Stimulated activated CD8-positive, alpha-beta memory T cell treated with anti-CD3 and anti-CD28 coated beads, Interleukin-15, amount 100 ng/mL, for 24 hours (primary cell): ENCODE measurements around the gene BMP7.

ENCODE experiments used
- DNase-seq: peaks from one replicate; pipeline ENCODE4 v3.0.0-alpha.2; 2020; ENCODE audit warnings: low read depth

BMP7 gene

DNA sequence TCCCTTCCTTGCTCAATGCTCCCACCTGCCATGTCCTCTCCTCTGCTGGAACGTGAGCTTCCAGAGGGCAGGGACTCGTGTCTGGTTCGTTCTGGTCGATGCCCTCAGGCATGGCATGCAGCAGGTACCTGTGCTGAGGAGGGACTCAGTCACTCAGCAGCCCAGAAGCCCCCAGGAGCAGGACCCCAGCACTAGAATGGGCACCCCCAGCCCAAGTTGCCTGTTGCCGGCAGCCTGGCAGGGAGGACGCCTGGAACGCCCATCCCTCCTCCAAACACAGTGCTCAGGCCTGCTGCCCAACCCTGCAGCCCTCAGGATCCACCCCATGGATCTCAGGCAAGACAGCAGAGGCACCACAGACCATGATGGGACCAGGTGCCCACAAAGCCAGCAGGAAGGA, 40.6 kb downstream of the BMP7 start:
- no peak for DNase-seq

DNA sequence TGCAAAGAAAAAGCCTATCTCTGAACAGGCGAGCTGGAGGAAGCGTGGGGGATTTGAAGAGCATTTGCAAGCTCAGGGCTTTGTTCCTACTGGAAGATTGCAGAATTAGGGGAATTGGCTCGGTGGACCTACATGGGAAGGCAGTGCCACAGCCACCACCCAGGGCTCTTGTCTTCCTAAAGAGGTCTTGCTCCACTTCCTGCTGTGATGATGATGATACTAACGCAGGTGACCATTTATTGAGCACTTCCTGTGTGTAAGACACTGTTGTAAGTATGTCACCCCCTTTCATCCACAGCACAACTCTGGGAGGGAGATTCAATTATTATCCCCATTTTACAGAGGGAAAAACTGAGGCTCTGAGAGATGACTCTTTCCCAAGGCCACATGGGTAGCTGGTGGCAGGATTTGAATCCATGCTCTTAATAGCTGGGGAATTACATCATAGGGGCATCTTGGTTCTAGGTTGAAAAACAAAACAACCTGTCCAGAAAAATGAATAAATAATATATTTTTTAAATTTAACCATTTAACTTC, 41.2 kb downstream of the BMP7 start:
- DNase-seq: no peak

DNA sequence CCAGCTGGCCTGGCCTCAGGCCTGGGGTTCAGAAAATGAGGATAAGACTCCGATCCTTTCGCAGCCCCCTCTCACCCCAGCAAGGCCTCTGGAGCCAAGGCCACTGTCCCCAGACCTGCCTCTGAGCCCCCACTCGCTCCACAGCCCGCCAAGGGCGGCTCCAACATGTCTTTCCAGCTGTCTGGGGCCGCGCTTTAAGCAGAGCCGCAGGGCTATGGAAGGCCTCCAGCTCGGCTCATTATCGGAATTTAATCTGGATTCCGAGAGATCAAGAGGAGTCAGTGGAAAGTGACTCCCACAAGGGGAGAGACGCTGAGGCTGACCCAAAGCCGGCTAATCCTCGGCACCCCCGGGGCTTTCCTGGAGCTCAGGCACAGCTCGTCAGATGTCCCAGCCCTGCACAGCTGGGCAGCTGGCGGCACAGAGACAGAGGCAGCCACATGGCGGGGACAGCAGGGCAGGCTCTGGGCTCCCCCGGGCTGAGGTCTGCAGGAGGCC, 41.8 kb downstream of the BMP7 start:
- DNase-seq: no peak

DNA sequence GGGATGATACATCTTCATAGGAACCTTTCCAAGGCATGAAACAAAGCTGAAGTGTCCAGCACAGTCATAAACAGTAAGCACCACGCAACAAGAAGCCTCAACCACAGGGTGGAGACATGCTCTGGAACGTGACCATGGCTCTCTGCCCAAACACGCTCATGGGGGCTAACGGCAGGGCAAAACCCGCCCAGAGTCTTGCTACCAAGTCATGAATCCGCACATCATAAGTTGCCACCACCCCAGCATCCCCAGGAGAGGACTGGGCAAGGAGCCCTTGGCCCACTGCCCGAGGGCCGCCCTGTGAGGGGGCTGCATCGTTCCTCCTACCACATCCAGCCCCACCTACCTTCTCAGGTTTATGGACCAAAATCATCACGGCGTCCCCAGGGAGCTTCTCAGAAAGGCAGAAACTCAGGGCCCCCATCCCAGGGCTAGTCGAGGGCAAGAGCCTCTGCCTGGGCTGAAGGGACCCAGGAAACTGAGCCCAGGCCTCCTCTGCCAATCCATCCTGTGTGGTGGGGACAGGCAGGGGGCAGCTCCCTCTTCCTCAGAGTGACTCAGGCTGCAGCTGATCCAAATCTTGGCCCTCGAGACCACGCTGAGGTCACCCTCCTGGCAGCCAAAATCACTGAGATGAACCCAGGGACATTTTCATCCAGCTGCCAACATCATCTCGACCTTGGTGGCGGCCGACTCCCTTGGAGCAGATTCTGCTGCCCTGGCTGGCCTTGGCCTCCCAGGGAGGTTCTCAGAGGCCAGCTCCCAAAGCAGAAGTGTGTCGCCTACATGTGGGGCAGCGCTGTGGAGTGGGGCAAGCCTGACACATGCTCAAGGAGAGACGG, 42.6 kb downstream of the BMP7 start:
- DNase-seq: no peak

DNA sequence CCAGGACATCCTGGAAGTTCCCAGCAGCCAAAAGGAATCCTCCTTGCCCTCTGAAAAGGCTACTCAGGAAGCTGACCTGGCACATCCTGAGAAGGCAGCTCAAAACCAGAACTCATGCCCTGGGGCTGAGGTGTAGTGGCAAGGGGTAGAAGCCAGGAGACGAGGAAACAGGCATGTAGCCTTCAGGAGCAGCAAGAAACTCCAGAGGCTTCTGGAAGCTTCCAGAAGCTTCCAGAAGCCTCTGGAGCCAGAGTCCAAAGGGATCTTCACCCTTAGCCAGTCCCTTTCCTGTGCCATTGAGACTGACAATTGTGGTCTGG, 43.9 kb downstream of the BMP7 start:
- no peak for DNase-seq

DNA sequence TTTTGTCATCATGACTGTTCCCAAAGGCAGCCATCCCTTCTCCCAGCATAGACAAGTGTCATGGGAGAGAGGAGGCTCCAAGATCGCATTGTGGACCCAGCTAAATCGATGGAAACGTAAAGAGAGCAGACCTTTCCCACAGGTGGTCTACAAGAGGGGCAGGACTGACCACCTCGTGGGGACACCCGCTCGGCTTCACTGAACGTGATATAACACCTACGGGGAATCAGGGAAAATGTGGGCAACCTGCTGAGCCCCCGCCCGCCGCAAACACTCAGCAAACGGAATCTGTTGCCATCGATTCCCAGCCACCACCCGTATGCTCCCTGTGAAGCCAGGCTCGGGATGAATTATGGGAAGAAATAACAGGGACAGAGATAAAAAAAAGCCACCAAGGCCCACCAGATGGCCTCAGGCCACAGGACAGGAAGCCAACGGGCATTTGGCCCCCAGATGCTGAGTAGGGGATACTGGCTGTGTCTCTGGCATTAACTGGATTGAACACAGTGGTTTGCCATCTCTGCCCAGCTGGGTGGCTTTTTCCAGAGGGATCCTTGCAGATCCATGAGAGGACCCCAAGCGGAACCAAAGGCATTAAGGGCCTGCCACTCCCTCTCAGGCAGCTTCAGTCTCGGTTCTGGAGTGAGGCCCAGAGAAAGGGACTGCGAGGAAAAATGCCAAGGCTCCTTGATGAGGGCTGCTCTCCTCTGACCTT, 44.4 kb downstream of the BMP7 start:
- no peak for DNase-seq

DNA sequence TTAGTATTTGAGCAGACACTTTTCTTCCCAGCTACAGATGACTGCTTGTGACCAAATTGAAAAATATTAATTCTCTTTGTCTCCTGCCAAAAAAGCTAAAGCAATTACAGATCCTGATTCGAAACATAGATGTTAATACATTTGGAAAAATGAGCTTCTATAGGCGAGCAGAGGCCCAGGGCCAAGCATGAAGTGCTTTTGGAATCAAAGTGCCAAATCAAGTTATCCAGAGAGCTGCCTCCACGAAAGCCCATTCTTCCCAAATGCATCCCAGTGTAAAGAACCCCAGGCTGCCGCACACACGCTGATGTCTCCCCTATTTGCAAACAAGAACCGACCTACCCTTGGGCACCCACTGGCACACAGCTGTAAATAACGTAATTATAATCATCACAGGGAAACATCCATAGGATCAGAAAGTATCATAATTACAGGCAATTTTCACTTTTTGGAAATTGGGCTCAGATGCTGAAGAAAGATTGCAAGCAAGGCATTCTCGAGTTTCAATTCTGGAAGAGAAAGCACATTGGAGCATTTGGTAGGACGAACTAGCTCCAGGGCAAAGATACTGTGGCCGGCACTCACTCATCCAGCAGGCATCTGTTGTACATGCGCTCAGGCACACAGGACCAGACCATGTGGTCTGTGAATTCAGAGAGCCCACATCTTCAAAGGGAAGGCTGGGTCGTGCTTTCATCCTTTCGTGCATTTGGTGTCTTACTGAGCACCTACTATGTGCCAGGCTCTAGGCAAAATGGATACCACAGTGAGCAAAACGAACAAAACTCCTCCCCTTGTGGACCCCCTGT, 45.9 kb downstream of the BMP7 start:
- no peak for DNase-seq

DNA sequence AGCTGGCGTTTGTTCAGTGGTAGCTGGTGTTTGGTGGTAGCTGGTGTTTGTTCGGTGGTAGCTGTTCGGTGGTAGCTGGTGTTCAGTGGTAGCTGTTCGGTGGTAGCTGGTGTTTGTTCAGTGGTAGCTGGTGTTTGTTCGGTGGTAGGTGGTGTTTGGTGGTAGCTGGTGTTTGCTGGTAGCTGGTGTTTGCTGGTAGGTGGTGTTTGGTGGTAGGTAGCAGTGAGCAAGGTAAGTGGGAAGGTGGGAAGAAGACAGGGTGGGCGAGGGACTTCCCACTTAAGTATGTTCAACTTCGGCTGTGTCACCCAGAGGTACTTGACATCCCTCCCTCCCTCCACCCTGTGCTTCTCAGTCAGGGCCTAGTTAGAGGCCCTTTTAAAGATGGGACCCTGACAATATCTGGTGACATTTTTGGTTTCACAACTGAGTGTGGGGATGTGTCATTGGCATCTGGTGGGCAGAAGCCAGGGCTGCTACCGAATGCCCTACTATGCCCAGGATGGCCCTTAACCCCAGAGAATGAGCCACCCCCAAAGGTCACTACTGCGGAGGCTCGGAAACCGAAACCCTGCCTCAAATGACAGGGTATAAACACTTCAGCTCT, 47.3 kb downstream of the BMP7 start:
- no peak for DNase-seq

DNA sequence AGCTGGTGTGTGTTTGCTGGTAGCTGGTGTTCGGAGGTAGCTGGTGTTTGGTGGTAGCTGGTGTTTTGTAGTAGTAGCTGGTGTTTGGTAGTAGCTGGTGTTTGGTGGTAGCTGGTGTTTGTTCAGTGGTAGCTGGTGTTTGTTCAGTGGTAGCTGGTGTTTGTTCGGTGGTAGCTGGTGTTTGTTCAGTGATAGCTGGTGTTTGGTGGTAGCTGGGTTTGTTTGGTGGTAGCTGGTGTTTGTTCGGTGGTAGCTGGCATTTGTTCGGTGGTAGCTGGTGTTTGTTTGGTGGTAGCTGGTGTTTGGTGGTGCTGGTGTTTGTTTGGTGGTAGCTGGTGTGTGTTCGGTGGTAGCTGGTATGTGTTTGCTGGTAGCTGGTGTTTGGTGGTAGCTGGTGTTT, 48.0 kb downstream of the BMP7 start:
- DNase-seq: no peak

DNA sequence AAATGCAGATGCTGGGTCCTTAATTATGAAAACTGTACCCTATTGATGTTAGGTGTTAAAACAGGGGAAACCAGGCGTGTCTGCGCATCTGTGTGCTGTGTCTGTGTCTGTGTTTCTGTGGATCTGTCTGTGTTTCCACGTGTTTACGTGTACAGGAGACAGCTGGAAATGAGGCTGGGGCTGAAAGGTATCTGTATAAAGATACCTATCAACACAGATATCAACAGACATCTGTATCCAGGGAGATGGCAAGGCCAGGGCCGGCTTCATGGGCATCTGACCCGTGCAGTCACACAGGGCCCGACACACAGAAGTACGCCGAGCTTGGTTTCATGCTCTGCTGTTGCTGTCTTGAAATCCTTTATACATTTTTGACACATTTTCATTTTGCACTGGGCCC, 48.6 kb downstream of the BMP7 start:
- DNase-seq: no peak

DNA sequence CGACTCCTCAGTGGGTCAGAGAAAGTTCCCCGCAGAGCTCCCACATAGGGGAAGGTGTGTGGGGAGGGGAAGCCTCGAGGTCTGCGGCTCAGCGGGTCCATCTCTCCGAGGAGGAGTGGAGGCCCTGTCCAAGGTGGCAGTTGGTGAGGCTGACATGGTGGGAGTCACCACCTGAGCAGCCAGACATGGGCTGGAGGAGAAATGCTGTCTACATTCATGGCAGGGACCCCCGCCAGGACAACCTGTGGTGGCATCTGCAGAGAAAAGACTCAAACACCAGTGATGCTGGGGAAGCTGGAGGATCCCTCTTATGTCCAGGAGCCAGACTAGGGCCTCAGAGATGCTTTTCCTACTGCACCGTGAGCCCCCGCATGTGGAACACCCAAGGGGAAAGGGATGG, 49.8 kb downstream of the BMP7 start:
- DNase-seq: no peak

DNA sequence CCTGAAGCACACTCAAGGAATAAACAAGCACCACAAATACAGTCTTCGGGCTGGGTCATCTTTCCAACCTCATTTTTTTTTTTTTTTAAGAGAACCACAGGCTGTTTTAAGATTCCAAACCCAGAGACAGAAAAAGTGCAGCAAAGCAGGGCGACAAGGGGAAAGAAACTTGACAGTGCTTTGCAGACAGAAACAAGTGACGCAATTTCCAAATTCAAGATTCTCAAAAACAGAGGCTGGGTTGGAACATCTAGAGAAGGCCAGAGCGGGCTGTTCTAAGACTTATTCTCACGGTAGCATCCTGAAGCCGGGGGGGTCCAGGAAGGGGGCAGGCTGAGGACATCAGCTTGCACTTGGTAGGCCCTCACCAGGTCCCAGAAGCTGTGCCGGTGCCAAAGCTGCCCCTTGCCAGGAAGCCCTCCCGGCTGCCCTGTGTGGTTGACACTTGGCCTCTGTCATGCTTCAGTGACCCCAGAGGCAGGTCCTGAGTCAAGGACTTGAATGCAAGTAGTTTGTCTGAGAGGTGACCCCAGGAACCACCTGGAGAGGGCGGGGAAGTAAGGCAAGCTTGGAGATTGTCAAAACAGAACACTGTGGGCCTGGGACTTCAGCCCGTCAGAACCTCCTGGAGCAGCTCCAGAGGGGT, 50.5 kb downstream of the BMP7 start:
- DNase-seq: no peak

DNA sequence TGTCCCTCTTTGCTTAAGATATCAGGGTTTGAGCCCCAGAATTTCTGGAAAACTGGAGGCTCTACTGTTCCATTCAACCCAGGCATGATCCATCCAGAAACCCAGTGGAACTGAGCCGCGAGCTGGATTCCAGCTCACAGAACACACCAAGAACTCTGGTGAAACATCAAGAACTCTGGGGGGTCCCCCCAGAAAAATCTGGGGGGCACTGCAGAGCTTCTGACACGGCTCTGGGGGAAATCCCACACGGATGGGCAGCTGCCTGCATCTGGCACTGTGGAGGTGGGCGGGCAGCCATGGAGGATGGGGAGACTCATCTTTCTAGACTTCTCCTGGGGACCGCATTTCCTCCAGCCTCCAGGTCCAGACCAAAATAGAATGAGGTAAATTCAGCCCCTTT, 51.0 kb downstream of the BMP7 start:
- no peak for DNase-seq

DNA sequence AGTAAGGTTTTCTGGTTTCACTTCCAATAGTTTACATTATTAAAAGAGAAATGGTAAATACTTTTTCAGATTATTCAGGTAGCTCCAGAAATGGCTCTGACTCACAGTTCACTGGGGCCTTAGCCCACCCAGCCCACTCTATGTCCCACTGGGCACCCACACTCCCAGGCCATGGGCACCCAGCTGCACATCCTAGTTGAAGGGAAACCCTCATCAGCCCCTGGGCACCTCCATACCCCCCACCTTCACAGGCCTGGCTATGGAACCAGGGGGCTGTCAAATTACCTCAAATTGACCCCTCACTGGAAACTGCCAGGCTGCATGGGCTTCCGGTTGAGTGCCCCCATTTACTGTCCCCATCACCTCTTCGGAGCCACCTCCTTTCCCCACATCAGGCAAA, 51.5 kb downstream of the BMP7 start:
- no peak for DNase-seq

DNA sequence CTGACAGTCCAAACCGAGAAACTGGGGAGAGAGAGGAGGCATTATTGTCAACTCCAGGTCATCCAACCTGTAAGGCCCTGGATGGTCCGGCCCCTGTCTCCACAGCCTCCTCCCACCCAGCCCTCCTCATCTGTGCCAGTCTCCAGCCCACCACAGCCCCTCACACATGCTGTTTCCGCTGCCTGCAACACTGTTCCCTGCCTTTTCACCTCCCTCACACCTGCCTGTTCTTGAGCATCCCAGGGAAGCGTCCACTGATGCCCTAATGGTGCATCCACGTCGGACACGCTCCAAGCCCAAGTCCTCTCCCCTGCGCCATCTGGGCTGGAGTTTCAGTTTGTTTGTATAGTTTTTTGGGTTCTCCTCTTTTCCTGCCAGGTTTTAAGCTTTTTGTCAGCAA, 52.0 kb downstream of the BMP7 start:
- DNase-seq: no peak

DNA sequence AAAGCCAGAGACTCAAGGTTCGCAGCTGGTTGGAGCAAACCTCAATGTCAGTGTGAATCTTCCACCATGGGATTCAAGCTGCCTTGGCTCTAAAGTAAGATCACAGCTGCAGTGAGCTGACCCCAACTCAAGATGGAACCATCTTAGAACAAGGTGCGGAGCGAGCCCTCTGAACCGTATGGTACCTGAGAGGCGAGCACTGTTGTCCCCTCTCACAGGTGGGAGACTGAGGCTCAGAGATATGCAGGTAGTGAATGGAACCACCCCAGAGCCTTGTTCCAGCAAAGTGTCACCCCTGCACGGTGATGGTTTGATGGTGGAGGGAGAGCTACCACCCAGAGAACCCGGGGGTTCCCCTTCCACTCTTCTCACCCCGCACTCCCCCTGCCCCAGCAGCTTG, 52.5 kb downstream of the BMP7 start:
- DNase-seq: no peak

DNA sequence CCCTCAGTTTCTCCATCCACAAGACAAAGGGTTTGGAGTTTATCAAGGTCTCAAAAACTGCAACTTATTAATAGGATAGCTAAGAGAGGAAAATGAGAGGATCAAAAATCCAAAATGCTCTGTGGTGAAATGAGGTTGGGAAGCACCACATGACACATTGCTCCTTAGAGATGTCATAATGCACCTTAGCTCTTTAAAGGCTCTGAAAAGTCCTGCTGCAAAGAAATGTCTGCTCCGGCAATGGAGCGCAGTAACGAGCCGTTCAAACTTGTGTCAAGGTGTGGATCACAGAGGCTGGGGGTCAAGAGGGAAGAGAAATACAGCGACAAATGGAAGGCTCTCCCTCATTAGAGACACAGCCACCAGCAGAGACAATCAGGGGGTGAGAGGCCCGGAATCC, 53.1 kb downstream of the BMP7 start:
- DNase-seq: no peak

DNA sequence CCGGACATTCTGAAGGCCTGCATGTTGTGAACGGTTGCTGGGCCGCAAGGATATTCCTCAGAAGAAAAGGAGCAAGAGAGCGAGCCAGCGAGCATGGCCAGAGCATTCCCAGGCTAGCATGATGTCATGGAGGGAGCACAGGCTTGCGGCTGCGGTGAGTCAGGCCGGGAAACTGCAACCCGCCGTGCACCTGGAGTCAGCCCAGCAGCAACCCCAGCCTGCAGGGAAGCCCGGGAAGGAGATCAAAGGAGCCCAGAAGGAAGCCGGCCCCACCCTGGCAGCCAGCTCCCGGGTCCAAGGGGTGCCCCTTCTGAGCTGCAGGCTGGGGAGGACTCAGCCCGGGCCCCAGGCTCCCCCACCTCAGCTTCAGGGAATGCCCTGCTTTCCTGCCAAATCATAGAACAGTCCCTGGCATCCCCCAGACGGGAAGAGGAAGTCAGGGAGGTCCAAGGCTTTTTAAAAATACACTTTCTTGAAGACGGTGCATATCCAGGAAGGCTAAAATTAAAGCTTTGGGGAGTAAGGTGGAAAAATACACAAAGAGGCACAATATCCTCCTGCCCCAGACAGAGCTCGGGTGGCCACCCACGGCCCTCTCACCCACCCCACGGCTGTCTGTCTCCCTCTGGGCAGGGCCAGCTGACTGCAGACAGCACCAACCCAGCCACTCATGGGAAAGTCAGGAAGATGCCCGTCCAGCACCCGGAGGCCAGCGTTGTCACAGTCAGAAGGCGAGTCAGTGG, 53.7 kb downstream of the BMP7 start:
- DNase-seq: no peak

DNA sequence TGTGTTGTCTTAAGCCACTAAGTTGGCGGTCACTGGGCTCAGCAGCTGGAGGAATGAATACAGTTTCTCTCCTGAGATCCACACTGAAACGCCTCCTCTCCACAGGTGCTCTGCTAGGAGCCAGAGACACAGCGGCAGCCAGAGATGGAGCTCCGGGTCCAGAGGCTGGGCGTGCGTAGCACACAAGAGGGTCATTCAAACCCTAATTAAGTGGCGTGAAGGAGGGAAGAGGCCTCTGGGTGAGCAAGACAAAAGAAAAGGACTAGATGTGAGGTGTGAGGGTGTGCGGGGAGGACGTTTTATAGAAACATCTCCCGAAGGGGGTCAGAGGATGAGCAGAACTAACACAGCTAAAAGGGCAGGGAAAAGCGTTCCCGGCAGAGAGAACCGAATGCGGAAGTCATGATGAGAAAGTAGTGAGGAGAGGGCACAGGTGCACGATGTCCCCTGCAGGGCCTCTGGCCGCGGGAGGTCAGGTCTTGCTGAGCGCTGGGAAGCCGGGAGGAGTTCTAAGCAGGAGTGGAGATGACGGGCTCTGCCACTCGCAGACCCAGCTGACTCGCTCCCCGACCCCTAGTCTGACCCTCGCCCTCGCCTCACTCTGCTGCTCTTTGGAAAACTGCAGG, 54.4 kb downstream of the BMP7 start:
- no peak for DNase-seq

DNA sequence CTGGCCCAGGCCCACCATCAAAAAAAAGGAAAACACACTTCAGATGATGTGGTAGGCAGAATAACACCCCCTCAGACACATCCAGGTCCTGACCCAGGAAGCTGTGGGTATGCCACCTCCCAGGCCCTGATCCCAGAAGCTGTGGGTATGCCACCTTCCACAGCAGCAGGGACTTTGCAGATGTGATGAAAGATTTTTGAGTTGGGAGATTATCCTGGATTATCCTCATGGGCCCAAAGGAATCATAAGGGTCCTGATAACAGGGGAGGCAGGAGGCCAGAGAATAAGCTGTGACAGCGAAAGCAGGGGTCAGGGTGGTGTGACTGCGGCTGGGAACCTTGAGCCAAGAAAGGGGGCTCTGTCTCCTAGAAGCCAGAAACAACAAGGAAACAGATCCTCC, 55.0 kb downstream of the BMP7 start:
- no peak for DNase-seq

DNA sequence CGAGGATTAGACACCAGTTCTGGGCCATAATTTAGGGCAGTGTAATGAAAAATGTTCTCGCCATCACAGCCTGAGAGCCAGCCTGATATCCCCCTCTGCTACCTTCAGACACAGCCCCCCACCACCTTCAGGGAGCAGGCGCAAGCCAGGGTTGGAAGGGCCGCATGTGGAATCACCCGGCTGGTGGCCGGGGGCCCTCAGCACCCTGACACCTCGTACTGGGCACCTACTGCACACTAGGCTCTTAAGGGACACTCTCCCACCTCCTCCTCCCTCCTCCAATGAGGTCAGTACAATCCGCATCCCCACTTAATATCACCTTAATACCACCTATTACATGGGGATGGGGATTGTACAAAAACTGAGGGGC, 55.5 kb downstream of the BMP7 start:
- no peak for DNase-seq
